ENCODE measurements around the gene ZCCHC14. TPM values are rescaled to one million over a fixed set of nuclear protein-coding genes. Genes with fewer than 3 reads are reported as not detected.

The ZCCHC14 gene
- total and polyA plus RNA-seq, 2 of the 13 experiments (the other 11 are each of a cell fraction or from before 2014, with no cell fraction given), result 12.4 to 12.5 TPM

DNA sequence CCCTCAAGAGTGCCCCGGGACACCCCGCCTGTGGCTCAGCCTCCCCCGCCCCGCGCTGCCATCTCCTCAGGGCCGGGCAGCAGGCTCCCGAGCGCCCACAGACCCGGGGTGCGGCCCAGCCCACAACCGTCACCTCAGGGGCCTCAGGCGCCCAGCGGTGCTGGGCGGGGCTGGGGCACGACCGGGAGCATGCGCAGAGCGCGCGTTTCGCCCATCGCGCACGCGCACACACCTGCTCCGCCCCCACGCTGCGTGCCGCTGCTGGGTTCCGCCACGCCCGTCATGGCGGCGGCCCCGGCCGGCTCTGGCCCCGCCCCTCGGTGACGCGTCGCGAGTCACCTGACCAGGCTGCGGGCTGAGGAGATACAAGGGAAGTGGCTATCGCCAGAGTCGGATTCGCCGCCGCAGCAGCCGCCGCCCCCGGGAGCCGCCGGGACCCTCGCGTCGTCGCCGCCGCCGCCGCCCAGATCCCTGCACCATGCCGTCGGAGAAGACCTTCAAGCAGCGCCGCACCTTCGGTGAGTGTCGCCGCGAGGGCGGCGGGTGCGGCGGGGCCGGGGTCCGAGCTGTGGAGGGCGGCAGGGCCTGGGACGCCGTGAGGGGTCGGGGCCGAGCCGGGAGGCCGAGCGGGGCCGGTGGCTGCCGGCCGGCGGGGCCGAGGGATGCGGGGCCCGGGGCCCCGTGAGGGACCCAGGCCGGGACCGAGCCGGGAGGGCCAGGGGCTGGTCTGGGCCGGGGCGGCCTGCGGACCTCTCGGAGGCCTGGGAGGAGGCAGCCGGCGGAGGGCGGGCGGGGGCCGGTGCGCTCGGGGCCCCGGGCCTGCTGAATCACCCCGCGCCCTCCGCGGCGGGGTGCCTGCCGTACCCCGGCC is 100.6 kb downstream of the ZCCHC14 start, which contains the start of gene MAP1LC3B (continued):
- no peak for TF ChIP-seq DDIT3 (CRISPR knock-in tag; IDR thresholded peaks at IDR 0.05)
- 0 out of 2 replicates have a peak, but pooled peaks have one; percentile 30 for TF ChIP-seq ZNF775 (CRISPR knock-in tag; IDR thresholded peaks at IDR 0.05; ENCODE audit: borderline replicate concordance)
- no peak; the same call in 1 of the 2 replicates for TF ChIP-seq HNF4A (CRISPR knock-in tag; IDR thresholded peaks at IDR 0.05)
- TF ChIP-seq CBX1 (IDR thresholded peaks at IDR 0.05; ENCODE audit: low read depth), result peak; percentile 49
- TF ChIP-seq KIAA2018 (CRISPR knock-in tag; IDR thresholded peaks at IDR 0.05; ENCODE audit: borderline replicate concordance), result no peak
- peak; percentile 99 for TF ChIP-seq SALL2 (CRISPR knock-in tag; IDR thresholded peaks at IDR 0.05)
- peak; percentile 98 for TF ChIP-seq ZNF547 (CRISPR knock-in tag; IDR thresholded peaks at IDR 0.05)
- TF ChIP-seq ZFAT (CRISPR knock-in tag; conservative IDR thresholded peaks at IDR 0.05), result 0 out of 2 replicates have a peak, but pooled peaks have one; percentile 4
- no peak for TF ChIP-seq SRSF9 (IDR thresholded peaks at IDR 0.05; ENCODE audit: borderline replicate concordance, insufficient read depth, low read depth, low read length, poor library complexity, severe bottlenecking)
- TF ChIP-seq REPIN1 (CRISPR knock-in tag; IDR thresholded peaks at IDR 0.05; ENCODE audit: borderline replicate concordance, low read depth), result peak; percentile 98
- TF ChIP-seq, protein P1, sequence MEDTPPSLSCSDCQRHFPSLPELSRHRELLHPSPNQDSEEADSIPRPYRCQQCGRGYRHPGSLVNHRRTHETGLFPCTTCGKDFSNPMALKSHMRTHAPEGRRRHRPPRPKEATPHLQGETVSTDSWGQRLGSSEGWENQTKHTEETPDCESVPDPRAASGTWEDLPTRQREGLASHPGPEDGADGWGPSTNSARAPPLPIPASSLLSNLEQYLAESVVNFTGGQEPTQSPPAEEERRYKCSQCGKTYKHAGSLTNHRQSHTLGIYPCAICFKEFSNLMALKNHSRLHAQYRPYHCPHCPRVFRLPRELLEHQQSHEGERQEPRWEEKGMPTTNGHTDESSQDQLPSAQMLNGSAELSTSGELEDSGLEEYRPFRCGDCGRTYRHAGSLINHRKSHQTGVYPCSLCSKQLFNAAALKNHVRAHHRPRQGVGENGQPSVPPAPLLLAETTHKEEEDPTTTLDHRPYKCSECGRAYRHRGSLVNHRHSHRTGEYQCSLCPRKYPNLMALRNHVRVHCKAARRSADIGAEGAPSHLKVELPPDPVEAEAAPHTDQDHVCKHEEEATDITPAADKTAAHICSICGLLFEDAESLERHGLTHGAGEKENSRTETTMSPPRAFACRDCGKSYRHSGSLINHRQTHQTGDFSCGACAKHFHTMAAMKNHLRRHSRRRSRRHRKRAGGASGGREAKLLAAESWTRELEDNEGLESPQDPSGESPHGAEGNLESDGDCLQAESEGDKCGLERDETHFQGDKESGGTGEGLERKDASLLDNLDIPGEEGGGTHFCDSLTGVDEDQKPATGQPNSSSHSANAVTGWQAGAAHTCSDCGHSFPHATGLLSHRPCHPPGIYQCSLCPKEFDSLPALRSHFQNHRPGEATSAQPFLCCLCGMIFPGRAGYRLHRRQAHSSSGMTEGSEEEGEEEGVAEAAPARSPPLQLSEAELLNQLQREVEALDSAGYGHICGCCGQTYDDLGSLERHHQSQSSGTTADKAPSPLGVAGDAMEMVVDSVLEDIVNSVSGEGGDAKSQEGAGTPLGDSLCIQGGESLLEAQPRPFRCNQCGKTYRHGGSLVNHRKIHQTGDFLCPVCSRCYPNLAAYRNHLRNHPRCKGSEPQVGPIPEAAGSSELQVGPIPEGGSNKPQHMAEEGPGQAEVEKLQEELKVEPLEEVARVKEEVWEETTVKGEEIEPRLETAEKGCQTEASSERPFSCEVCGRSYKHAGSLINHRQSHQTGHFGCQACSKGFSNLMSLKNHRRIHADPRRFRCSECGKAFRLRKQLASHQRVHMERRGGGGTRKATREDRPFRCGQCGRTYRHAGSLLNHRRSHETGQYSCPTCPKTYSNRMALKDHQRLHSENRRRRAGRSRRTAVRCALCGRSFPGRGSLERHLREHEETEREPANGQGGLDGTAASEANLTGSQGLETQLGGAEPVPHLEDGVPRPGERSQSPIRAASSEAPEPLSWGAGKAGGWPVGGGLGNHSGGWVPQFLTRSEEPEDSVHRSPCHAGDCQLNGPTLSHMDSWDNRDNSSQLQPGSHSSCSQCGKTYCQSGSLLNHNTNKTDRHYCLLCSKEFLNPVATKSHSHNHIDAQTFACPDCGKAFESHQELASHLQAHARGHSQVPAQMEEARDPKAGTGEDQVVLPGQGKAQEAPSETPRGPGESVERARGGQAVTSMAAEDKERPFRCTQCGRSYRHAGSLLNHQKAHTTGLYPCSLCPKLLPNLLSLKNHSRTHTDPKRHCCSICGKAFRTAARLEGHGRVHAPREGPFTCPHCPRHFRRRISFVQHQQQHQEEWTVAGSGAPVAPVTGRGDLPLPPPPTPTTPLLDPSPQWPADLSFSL (CRISPR knock-in tag; IDR thresholded peaks at IDR 0.05), result no peak
- no peak for TF ChIP-seq SYNCRIP (IDR thresholded peaks at IDR 0.05; ENCODE audit: insufficient read depth, low read depth, low read length)
- TF ChIP-seq ATF1 (CRISPR knock-in tag; IDR thresholded peaks at IDR 0.05), result peak; percentile 67; the same call in 1 of the 2 replicates

All from HepG2 (cell line).